Kidney epithelial cell (primary cell): ENCODE results near the gene LYSMD1. TPM values are rescaled to one million over a fixed set of nuclear protein-coding genes. Genes with fewer than 3 reads are reported as not detected.

Experiments
- DNase-seq: peaks from one replicate; pipeline ENCODE4 v3.0.0-alpha.2; 2010; ENCODE audit warnings: low read depth
- H3K27me3 ChIP-seq: 2 replicates; pipeline ENCODE4 v1.6.0; 2011; ENCODE audit warnings: low read length; ENCODE audit not compliant: control insufficient read depth, insufficient read depth
- H3K36me3 ChIP-seq: 2 replicates; pipeline ENCODE4 v1.5.1; 2011; ENCODE audit warnings: low read length; ENCODE audit not compliant: control insufficient read depth, insufficient read depth
- H3K4me3 ChIP-seq: 2 replicates; pipeline ENCODE4 v1.5.1; 2011; ENCODE audit warnings: low read depth, mild to moderate bottlenecking, control low read depth, low read length
- CTCF ChIP-seq: IDR thresholded peaks from 2 replicates; pipeline ENCODE4 v1.5.1; 2011; ENCODE audit warnings: mild to moderate bottlenecking, moderate library complexity, low read length, control low read depth, inconsistent platforms; ENCODE audit not compliant: insufficient read depth, poor library complexity, severe bottlenecking
- total RNA-seq: library from RNA; depleted of rRNA; stranded (reverse); fragments of >200 nt; gene quantifications from 2 replicates; pipeline ENCODE4 v1.2.3, GENCODE V29; 2015

The LYSMD1 gene
- total RNA-seq, 1 donor from 2014 or later: 8.1 TPM

- no peak for TF ChIP-seq CTCF
- no peaks in the 10 kb centered on the region for H3K36me3 ChIP-seq
Observed at GRCh38 chr1:151137789-151138188, 27.9 kb downstream of the LYSMD1 start.

GRCh38 chr1:151135433-151136385, 30.0 kb downstream of the LYSMD1 start:
- Histone ChIP-seq H3K36me3 (no peaks in the 10 kb centered on the region), H3K27me3 (peaks cover 14% of the 10 kb centered on the region), H3K4me3 (no peak overlapping the region)
- DNase-seq: no peak
- no peak for TF ChIP-seq CTCF

More at GRCh38 chr1:151137789-151138188, 27.9 kb downstream of the LYSMD1 start:
- DNase-seq: no peak
- H3K4me3 ChIP-seq: no peak overlapping the region
- peaks cover 5% of the 10 kb centered on the region for H3K27me3 ChIP-seq

GRCh38 chr1:151134991-151135390, 30.7 kb downstream of the LYSMD1 start:
- no peak for DNase-seq
- no peak overlapping the region for H3K4me3 ChIP-seq
- TF ChIP-seq CTCF: no peak
- H3K36me3 ChIP-seq: no peaks in the 10 kb centered on the region
- H3K27me3 ChIP-seq: peaks cover 14% of the 10 kb centered on the region

- no peak for DNase-seq
- no peak for TF ChIP-seq CTCF
- no peaks in the 10 kb centered on the region for H3K36me3 ChIP-seq
- peaks cover 14% of the 10 kb centered on the region for H3K27me3 ChIP-seq
- no peak overlapping the region for H3K4me3 ChIP-seq
Observed at GRCh38 chr1:151134396-151134795, 31.3 kb downstream of the LYSMD1 start.

GRCh38 chr1:151133018-151133806, 32.5 kb downstream of the LYSMD1 start:
- DNase-seq: no peak
- TF ChIP-seq CTCF: no peak
- Histone ChIP-seq H3K27me3 (peaks cover 14% of the 10 kb centered on the region), H3K4me3 (no peak overlapping the region), H3K36me3 (no peaks in the 10 kb centered on the region)
